GM21423 (cell line): ENCODE results near the gene LRRFIP2.
"Not testable (repeated sequence)": the region's sequence is repeated elsewhere in the genome, so short reads cannot be mapped to it uniquely, and the experiment has no call there.

Experiments
- ATAC-seq: cut with Tn5 transposase; IDR thresholded peaks from one replicate; pipeline ENCODE4 v1.9.1; 2021; ENCODE audit warnings: mild to moderate bottlenecking, moderate library complexity; ENCODE audit not compliant: unreplicated experiment

The LRRFIP2 gene

GRCh38 chr3:37189109-37189508 is 14.7 kb upstream of the LRRFIP2 start:
- ATAC-seq: no peak

GRCh38 chr3:37183976-37184375 is 9.6 kb upstream of the LRRFIP2 start:
- ATAC-seq: no peak

- ATAC-seq: no peak
Observed at GRCh38 chr3:37183375-37183831, 9.0 kb upstream of the LRRFIP2 start.

DNA sequence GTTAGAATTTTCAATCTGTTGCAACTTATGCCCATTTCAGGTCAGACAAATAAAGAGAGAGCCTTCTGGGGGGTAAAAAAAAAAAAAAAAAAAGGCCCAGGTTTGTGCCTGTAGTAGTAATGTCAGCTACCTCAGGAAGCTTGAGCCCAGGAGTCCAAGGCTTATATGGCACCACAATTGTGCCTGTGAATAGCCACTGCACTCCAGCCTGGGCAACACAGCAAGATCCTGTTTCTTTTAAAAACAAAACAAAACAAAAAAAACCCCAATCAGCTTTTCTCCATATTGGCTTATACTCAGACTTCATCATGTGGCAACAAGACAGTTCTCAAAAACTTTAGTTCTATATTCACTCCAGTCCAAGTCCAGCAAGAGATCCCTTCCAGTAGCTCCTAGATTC is 8.4 kb upstream of the LRRFIP2 start:
- ATAC-seq: no peak

- ATAC-seq: no peak
Observed at GRCh38 chr3:37181756-37182155, 7.4 kb upstream of the LRRFIP2 start.

GRCh38 chr3:37179144-37179967 is 5.0 kb upstream of the LRRFIP2 start:
- ATAC-seq: no peak

DNA sequence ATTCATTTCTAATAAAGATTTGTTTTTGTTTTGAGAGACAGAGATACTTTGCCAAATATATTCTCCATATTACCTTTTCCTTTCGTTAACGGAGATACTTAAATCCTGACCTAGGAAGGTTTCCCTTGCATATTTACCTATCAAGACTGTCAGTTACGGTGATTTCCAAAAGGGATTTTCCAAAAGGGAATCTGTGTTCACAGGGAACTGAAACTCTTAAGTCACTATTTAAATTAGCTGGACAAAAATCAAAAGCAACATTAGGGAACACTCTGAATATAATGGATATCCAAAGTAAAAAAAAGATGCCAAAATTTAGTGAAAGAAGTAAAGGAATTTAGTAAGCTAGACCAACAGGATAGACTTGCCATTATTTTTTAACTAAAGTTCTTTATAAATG is 576 bp downstream of the LRRFIP2 start:
- ATAC-seq: no peak

- ATAC-seq: no peak
Observed at GRCh38 chr3:37171144-37171543, 3.2 kb downstream of the LRRFIP2 start.

GRCh38 chr3:37170513-37170912 is 3.9 kb downstream of the LRRFIP2 start:
- ATAC-seq: no peak

- no peak for ATAC-seq
Observed at GRCh38 chr3:37170060-37170459, 4.3 kb downstream of the LRRFIP2 start.

- no peak for ATAC-seq
Observed at GRCh38 chr3:37168896-37169295, 5.5 kb downstream of the LRRFIP2 start.

GRCh38 chr3:37163262-37164015 is 10.9 kb downstream of the LRRFIP2 start:
- ATAC-seq: peak; percentile 54

DNA sequence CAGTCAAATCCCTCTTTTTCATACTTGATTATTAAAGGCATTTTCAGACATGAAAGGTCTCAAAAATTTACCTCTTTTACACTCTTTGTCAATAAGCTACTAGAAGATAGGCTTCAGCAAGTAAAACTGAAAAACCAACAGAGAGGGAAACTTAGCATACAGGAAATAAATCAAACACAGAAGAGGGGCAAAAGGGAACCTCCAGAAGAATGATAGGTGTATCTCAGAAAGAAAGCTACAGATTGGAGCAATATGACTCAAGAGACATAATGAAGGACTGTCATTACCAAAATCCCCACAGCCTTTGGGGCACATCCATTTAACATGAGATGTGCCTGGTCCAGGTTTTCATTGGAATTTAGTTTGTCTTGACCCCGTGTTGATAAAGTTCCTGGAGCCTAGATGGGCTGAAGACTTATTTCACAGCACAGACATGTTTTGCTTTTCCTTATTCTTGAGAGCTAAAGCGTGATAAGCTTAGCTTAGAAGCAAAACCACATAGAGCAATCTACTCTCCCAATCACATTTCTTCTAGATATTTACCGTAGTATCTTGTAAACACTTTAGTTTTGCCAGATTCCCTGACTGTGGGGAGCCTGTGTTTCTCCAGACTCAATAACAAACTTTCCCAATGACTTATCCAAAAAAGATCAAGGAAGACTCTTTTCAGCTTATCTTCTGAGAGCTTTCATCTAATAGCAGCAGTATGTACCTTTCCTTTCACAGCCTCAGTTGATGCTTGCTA is 11.7 kb downstream of the LRRFIP2 start:
- peak; percentile 68 for ATAC-seq

GRCh38 chr3:37161351-37161750 is 13.0 kb downstream of the LRRFIP2 start:
- no peak for ATAC-seq

DNA sequence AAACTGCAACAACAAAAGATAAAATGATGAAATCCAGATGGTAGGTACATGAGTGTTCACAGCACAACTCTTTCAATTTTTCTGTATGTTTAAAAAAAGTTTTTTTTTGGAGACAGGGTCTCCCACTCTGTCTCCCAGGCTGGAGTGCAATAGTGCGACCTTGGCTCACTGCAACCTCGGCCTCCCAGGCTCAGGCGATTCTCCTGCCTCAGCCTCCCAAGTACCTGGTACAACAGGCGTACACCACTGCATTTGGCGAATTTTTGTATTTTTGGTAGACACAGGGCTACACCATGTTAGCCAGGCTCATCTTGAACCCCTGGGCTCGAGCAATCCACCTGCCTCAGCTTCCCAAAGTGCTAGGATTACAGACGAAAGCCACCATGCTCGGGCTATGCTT is 18.6 kb downstream of the LRRFIP2 start:
- no peak for ATAC-seq

- ATAC-seq: no peak
Observed at GRCh38 chr3:37154668-37155314, 19.6 kb downstream of the LRRFIP2 start.

DNA sequence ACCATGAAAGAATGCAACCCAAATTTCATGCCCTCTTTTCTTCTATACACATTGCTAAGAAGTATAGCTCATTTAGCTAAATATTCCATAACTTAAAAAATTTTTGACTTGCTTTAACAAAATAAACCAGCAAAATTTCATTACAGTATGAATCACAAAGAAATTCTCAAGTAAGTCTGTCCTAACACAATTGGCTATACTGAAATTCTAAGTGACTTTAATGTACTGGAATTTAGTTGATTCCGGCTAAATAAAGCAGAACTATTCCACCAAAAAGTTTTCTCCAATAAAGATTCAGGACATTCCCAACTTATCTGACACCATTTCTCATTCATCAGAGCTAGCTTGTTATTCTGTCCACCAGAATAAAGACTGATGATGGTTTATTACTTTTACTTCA is 23.8 kb downstream of the LRRFIP2 start:
- ATAC-seq: no peak

DNA sequence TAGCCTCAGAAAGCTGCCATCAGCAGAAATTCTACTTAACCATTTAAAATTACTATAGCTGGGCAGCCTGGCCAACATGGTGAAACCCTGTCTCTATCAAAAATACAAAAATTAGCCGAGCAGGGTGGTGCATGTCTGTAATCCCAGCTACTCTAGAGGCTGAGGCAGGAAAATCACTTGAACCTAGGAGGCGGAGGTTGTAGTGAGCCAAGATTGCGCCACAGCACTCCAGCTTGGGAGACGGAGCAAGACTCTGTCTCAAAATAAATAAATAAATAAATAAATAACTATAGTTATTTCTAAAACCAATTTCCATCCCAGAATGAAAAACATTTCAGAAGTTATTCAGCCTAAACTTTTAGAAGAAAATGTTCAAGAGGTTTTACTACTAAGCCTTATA is 25.1 kb downstream of the LRRFIP2 start:
- ATAC-seq: no peak

- no peak for ATAC-seq
Observed at GRCh38 chr3:37148208-37148607, 26.2 kb downstream of the LRRFIP2 start.

GRCh38 chr3:37147666-37148065 is 26.7 kb downstream of the LRRFIP2 start:
- no peak for ATAC-seq

GRCh38 chr3:37146927-37147326 is 27.5 kb downstream of the LRRFIP2 start:
- not testable (repeated sequence) for ATAC-seq
